NB4 (cell line): ENCODE results near the gene ESF1.

Experiments used
- CTCF ChIP-seq: IDR thresholded peaks from one replicate; pipeline ENCODE4 v1.5.1; 2012; ENCODE audit warnings: low read depth, low read length
- POLR2A ChIP-seq: IDR thresholded peaks from 2 replicates; pipeline ENCODE4 v1.6.1; 2011; ENCODE audit warnings: mild to moderate bottlenecking; ENCODE audit not compliant: insufficient read length; ENCODE audit errors: extremely low read depth

GRCh38 chr20:13772529-13772928 lies 12.2 kb downstream of the ESF1 start:
- TF ChIP-seq CTCF (no peak), POLR2A (no peak)
